ENCODE data around the gene C16orf78.

DNA sequence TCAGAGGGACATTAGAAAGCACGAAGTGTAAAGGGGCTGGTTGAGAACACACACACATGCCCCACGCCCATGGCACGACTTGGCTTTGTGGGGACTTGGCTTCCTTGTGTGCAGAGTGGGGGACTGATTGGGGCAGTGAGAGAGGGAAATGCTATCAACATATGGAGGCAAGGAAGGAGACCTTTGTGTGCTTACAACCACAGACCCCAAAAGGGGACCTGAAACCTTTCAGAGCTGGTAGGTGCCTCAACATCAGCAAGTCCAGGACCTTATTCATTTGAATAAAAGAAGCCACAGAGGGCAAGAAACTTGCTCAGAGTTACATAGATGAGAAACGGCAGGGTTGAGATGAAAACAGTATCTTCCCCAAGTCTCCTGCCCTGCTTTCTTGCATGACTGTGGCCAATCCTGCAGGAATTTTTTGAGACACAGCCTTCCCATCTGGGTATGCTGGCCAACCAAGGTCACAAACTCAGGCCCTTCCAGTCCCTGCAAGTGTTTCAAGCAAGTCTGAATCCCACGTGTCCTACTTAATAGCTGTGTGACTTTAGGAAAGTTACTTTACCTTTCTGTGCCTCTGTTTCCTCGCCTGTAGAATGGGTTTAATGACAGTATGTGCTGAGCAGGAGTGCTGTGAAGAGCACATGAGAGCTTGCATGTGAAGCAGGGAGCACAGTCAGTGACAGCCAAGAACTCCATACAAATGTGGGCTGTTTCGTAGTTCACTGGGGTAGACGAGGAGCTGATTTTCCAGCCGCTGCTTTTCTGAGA, 26.2 kb downstream of the C16orf78 start:
- no peak for TF ChIP-seq POLR2A (IDR thresholded peaks at IDR 0.05)
- no peak for TF ChIP-seq EP300 (IDR thresholded peaks at IDR 0.05)
- TF ChIP-seq, protein P1, sequence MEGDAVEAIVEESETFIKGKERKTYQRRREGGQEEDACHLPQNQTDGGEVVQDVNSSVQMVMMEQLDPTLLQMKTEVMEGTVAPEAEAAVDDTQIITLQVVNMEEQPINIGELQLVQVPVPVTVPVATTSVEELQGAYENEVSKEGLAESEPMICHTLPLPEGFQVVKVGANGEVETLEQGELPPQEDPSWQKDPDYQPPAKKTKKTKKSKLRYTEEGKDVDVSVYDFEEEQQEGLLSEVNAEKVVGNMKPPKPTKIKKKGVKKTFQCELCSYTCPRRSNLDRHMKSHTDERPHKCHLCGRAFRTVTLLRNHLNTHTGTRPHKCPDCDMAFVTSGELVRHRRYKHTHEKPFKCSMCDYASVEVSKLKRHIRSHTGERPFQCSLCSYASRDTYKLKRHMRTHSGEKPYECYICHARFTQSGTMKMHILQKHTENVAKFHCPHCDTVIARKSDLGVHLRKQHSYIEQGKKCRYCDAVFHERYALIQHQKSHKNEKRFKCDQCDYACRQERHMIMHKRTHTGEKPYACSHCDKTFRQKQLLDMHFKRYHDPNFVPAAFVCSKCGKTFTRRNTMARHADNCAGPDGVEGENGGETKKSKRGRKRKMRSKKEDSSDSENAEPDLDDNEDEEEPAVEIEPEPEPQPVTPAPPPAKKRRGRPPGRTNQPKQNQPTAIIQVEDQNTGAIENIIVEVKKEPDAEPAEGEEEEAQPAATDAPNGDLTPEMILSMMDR (IDR thresholded peaks at IDR 0.05) = no peak

Data from upper lobe of left lung (tissue), 4 donors.